NCI-H1694 treated with DMSO at 0.1 percent for 48 hours (cell line): ENCODE data around the gene SCYGR4.
"Not testable (repeated sequence)": the region's sequence is repeated elsewhere in the genome, so short reads cannot be mapped to it uniquely, and the experiment has no call there.

Source experiments
- DNase-seq: peaks from one replicate; lab custom pipeline; 2025; lab: John Stamatoyannopoulos, UW

The SCYGR4 gene

DNA sequence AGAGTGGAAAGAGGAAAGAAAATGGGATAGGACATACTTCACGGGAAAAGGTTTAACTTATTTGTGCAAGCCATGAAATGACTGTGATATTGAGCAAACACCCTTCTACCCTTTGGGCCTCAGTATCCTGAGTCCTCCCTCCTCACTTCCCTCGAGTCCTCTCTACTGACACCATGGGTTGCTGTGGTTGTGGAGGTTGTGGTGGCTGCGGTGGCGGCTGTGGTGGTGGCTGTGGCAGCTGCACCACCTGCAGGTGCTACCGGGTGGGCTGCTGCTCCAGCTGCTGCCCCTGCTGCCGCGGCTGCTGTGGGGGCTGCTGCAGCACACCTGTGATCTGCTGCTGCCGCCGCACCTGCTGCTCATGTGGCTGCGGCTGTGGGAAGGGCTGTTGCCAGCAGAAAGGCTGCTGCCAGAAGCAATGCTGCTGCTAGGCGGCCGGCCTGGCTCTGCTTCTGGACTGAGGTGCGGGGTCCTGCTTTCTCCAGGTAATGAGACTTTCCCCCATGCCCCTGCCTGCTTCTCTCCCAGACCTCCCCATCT is 49.4 kb downstream of the SCYGR4 start, which contains the start of gene SCYGR5:
SCYGR5 (plus strand) TSS at position 174 of the 540 bp plus-strand sequence; CDS start at position 174, 0 bp downstream.
- DNase-seq = not testable (repeated sequence)
